ENCODE results near the gene GGCT. TPM values are rescaled to one million over a fixed set of nuclear protein-coding genes. Genes with fewer than 3 reads are reported as not detected.
A peak's percentile ranks its signal among the peaks of the same experiment; 100 is the strongest.

GGCT gene
- total RNA-seq, 8 experiments from 2014 or later, result 31.6 to 71.6 (median 49.3) TPM

DNA sequence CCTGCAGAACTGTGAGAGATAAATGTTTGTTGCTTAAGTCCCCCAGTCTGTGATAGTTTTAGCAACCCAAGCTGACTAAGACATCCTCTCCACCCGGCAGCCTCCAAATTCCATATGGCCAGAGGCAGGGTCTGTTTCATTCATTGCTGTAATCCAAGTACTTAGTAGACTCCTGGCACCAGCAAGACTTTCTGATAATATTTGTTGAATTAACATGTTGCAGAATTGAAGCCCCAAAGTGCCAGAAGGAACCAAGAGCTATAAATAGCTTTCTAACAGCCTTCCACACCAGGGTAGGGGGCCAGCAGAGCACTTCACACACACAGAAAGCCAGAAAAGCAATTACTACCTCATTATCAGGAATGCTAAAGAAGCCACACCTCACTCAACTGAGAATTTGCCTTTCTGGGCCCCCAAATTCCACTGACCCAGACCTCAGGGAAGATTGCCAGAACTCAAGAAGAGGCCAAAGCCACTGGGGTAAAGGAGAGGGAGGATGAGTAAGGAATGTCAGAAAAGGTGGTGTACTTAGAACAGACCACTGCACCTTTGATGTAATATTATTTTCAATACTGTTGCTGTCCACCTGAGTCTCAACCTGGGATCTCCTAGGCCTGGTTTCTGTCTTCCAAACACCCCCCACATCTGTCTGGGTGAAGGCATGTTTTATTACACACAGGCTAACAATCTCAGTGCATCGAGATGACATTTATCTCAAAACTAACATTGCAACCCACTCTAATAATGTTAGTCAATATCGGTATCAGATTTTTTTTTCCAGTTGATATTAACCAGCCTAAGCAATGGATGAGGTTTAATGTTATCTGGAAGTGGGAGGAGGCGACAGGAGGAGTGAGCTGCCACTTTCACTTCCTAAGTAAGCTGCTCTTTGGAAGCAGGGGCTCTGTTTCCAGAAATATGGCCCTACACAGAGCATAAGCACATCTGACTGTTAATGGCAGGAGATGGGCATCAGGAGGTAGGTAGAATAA is 31.5 kb downstream of the GGCT start:
- no peak for ATAC-seq (replicated peaks in 6 of 8)
- 72 to 100% (median 88%) methylated on average over 1 to 4 of the region's 4 CpGs; no CpG with 5 or more reads in 4 of the 10 experiments for WGBS, 10 experiments
- Histone ChIP-seq H3K4me3 (no peak overlapping the region), H3K4me1 (replicated peaks in 1 of 2) (peaks cover 33% of the 10 kb centered on the region in 2 donors), H3K27ac (no peak overlapping the region)
- in situ Hi-C loops (cut with MboI; ENCODE audit: low pct_unique_long_range_greater_than_20kb in 2 of 9, low sequenced_read_pairs in 9 of 9, unreplicated experiment in 9 of 9), result no loop called here

DNA sequence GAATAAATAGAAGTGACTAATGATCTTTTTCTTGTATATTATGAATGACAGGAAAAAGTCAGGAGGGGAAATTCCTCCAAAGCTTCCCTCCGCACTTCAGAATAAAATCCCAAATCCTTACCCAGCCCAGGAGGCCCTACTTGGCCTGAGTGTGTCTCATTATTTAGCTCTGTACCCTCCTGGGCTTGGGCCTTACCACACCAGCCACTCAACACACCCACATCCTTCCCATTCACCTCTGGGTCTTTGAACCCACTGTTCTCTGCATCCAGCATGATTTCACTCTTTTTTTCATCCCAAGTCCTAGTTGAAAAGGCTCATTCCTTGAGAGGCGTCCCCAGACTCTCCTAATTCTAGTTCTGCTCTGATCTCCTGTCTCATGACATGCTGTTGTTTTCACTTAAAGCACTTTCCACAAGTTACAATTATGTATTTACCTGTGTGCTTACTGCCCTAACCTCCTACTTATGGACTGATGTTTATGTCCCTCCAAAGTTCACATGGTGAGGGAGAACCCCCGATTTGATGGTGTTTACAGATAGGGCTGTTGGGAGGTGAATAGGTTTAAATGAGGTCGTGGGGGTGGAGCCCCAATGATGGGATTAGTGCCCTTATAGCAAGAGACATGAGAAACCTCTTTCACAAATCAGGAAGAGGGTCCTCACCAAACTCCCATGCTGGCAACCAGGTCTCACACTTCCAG is 32.4 kb downstream of the GGCT start:
- no peak for ATAC-seq (replicated peaks in 6 of 8)
- H3K4me1 ChIP-seq (replicated peaks in 1 of 2), result peaks cover 29 to 33% of the 10 kb centered on the region in 2 donors
- in situ Hi-C loops (cut with MboI; ENCODE audit: low pct_unique_long_range_greater_than_20kb in 2 of 9, low sequenced_read_pairs in 9 of 9, unreplicated experiment in 9 of 9), result no loop called here
- no peak overlapping the region for H3K4me3 ChIP-seq
- 64 to 94% (median 80%) methylated on average over 1 to 3 of the region's 4 CpGs; no CpG with 5 or more reads in 1 of the 10 experiments for WGBS, 10 experiments
- no peak overlapping the region for H3K27ac ChIP-seq

DNA sequence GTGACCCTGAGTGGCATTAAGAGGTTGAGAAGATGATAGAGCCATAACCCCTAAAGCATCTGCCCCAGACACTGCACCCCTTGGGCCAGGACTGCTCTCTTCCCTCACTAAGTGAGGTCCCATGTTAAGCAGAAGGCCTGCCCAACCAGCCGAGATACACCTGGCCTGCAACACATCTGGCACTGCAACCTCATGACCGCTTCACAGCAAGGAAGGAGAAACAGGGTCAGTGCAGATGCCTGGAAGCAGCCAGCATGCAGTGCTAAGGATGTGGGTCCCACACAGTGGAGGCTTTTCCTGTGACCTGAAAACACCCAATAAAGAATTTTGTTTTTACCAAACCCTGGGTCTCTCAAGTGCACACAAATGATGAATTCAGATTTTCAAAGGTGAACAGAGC is 33.4 kb downstream of the GGCT start:
- peaks cover 29 to 33% of the 10 kb centered on the region in 2 donors for H3K4me1 ChIP-seq (replicated peaks in 1 of 2)
- H3K27ac ChIP-seq, result peak overlapping the region; percentile 15 to 43
- ATAC-seq (replicated peaks in 6 of 8), result no peak
- in situ Hi-C loops (cut with MboI; ENCODE audit: low pct_unique_long_range_greater_than_20kb in 2 of 9, low sequenced_read_pairs in 9 of 9, unreplicated experiment in 9 of 9), result no loop called here
- WGBS, 10 experiments, result 20 to 40% methylated on average over 1 to 2 of the region's 2 CpGs; no CpG with 5 or more reads in 8 of the 10 experiments
- no peak overlapping the region for H3K4me3 ChIP-seq

DNA sequence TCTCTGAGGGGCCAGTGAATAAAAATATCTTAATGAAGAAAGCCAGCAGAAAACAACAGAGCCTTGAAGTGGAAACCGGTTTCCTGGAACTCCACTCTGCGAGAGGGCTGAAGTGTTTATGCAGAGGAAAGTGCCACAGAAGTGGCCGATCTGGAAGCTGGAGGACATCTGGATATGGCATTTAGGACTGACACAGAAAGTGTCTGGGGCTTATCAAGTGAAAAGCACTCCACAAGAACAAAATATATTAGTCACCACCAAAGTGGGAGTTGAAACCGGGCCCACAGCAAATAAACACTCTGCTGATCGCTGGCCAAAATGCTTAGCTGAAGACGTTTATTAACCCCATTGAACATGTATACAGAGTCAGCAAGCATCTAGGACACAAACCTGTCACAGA is 33.9 kb downstream of the GGCT start:
- peak overlapping the region; percentile 4 to 43 for H3K27ac ChIP-seq
- ATAC-seq (replicated peaks in 6 of 8), result peak in 2 of 8 experiments; percentile 10 to 13
- H3K4me1 ChIP-seq (replicated peaks in 1 of 2), result peaks cover 29 to 33% of the 10 kb centered on the region in 2 donors
- no peak overlapping the region for H3K4me3 ChIP-seq
- in situ Hi-C loops (cut with MboI; ENCODE audit: low pct_unique_long_range_greater_than_20kb in 2 of 9, low sequenced_read_pairs in 9 of 9, unreplicated experiment in 9 of 9), result no loop called here
- 0 to 100% (median 70%) methylated on average over 1 to 6 of the region's 6 CpGs; no CpG with 5 or more reads in 3 of the 10 experiments for WGBS, 10 experiments

DNA sequence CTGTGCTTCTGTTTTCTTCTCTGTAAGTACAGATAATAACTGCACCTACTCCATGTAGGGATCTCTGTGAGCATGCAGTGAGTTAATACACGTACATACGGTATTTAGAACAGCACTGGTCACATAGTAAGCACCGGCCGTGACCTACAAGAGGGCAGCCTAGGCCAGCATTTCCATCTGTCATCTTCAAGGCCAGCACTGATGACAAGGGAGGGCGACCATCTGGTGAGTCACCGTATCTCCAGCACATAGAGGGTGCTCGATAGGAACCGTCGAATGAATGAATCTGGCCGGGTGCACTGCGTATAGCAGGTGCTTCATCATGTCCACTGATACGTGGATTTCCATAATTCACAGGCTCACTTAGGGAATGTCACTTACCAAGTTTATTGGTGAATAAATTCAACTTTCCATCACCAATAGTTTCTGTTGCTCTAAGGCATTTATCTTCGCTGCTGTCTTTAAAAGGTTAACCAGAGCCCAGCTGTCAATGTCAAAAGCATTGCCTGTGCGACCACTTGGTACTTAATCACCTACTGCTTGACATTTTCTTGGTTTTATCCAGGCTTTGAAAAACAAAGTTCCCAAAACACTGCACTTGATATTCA is 34.4 kb downstream of the GGCT start:
- in situ Hi-C loops (cut with MboI; ENCODE audit: low pct_unique_long_range_greater_than_20kb in 2 of 9, low sequenced_read_pairs in 9 of 9, unreplicated experiment in 9 of 9), result no loop called here
- Histone ChIP-seq H3K4me1 (replicated peaks in 1 of 2) (peaks cover 29 to 33% of the 10 kb centered on the region in 2 donors), H3K27ac (peak overlapping the region; percentile 37 to 43), H3K4me3 (no peak overlapping the region)
- WGBS, 10 experiments, result 27 to 72% (median 39%) methylated on average over 1 to 11 of the region's 14 CpGs
- peak in 6 of 8 experiments; percentile 1 to 96 (median 94) for ATAC-seq (replicated peaks in 6 of 8)

DNA sequence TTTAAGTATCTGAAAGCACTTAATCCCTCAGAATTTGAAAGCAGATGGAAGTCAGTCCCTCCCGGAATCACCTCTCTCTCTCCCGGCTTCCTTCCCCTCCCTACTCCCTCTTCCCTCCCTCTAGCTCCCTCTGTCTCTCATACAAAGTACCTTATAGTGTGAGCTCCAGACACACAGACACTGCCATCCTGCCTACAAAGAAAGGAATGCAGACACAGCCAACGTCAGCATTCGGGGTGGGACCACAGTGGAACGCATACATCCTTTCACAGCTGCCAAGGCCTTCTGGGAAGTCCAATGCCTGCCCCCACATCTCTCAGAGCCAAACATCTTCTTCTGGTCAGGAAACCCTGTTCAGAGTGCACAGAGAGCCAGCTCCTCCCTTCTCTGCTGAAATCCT is 35.3 kb downstream of the GGCT start:
- Histone ChIP-seq H3K4me1 (replicated peaks in 1 of 2) (peaks cover 29 to 33% of the 10 kb centered on the region in 2 donors), H3K4me3 (no peak overlapping the region), H3K27ac (peak overlapping the region; percentile 37 to 43)
- ATAC-seq (replicated peaks in 6 of 8), result peak; percentile 59 to 99 (median 80)
- in situ Hi-C loops (cut with MboI; ENCODE audit: low pct_unique_long_range_greater_than_20kb in 2 of 9, low sequenced_read_pairs in 9 of 9, unreplicated experiment in 9 of 9), result no loop called here
- 0 to 23% (median 0%) methylated on average over 1 to 4 of the region's 5 CpGs; no CpG with 5 or more reads in 4 of the 10 experiments for WGBS, 10 experiments

DNA sequence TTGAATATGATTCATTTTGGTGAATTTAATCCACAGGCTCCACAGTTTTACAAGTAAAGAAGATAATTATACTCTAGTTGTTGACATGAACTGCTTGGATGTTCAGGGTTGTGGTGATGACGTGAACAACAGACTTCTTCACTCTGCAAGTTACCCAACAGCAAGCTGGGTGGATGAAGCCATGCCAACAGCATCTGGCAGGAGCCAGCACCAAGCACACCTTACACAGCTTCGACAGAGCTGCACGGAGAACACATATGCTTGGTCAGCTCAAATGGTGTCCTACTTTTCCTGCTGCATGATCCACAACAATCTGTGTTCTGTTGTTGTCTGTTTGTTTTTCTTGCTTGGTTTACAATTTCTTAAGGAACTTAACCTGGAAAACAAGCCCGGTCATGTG is 35.8 kb downstream of the GGCT start:
- no peak for ATAC-seq (replicated peaks in 6 of 8)
- WGBS, 10 experiments, result 0 to 100% (median 88%) methylated on average over 1 to 4 of the region's 4 CpGs; no CpG with 5 or more reads in 3 of the 10 experiments
- in situ Hi-C loops (cut with MboI; ENCODE audit: low pct_unique_long_range_greater_than_20kb in 2 of 9, low sequenced_read_pairs in 9 of 9, unreplicated experiment in 9 of 9), result no loop called here
- Histone ChIP-seq H3K4me3 (no peak overlapping the region), H3K4me1 (replicated peaks in 1 of 2) (peaks cover 29 to 33% of the 10 kb centered on the region in 2 donors), H3K27ac (no peak overlapping the region)

DNA sequence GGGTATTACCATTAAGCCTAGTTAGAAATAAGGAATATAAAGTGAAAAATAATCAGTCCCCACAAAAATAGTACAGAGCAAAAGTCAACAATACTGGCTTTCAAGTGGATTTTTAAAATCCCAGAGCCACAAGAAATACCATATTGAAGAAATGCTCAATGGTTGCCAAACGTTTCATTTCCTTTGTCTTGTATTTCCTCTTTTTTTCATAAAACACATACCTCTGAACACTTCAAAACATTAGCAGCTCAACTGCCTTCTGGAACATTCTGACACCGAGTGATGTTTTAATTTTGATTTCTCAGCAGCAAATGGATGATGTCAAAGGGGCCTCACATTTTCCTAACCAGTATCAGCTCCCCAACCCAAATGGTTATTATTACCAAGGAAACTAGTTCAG is 36.6 kb downstream of the GGCT start:
- in situ Hi-C loops (cut with MboI; ENCODE audit: low pct_unique_long_range_greater_than_20kb in 2 of 9, low sequenced_read_pairs in 9 of 9, unreplicated experiment in 9 of 9), result no loop called here
- ATAC-seq (replicated peaks in 6 of 8), result no peak
- 52 to 100% (median 75%) methylated on average over 1 to 2 of the region's 2 CpGs; no CpG with 5 or more reads in 2 of the 10 experiments for WGBS, 10 experiments
- Histone ChIP-seq H3K4me3 (no peak overlapping the region), H3K27ac (no peak overlapping the region), H3K4me1 (replicated peaks in 1 of 2) (peaks cover 29 to 33% of the 10 kb centered on the region in 2 donors)

DNA sequence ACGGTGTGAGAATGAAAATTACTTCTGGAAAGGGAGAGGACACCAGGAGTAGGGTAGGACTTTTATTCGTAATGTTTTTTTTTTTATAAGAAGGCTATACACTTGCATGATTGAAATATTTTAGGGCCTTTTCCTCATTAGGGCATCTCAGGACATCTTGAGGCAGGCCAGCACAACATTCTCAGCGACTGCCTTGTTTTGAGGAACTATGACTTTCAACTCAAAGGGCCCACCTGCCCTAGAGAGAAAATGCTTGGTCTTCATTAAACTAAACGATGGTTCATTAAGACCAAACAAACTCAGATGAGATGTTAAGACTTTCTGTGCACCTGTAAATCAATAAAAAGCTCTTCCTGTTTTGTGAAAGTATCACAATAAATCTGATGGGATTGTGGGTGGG is 37.4 kb downstream of the GGCT start:
- H3K27ac ChIP-seq, result no peak overlapping the region
- no peak for ATAC-seq (replicated peaks in 6 of 8)
- 69 to 100% (median 83%) methylated on average over 1 to 4 of the region's 4 CpGs; no CpG with 5 or more reads in 1 of the 10 experiments for WGBS, 10 experiments
- in situ Hi-C loops (cut with MboI; ENCODE audit: low pct_unique_long_range_greater_than_20kb in 2 of 9, low sequenced_read_pairs in 9 of 9, unreplicated experiment in 9 of 9), result no loop called here
- no peak overlapping the region for H3K4me3 ChIP-seq
- peaks cover 29 to 33% of the 10 kb centered on the region in 2 donors for H3K4me1 ChIP-seq (replicated peaks in 1 of 2)

DNA sequence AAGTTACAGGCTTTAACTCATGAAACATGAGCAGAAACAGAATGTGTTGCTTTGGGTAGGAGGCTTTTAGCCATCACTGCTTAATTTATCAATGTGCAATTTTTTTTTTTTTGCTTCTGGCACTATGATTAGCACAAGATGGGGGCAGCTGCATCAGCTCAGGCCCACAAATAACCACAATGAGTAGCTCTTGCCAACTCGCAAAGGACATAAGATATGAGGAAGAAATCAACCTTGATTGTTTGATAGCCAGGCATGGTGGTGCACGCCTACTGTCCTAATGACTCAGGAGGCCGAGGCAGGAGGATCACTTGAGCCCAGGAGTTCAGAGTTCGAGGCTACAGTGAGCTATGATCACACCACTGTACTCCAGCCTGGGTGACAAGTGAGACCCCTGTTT is 38.4 kb downstream of the GGCT start:
- no peak overlapping the region for H3K4me3 ChIP-seq
- no peak overlapping the region for H3K27ac ChIP-seq
- H3K4me1 ChIP-seq (replicated peaks in 1 of 2), result peaks cover 23 to 26% of the 10 kb centered on the region in 2 donors
- in situ Hi-C loops (cut with MboI; ENCODE audit: low pct_unique_long_range_greater_than_20kb in 2 of 9, low sequenced_read_pairs in 9 of 9, unreplicated experiment in 9 of 9), result no loop called here
- ATAC-seq (replicated peaks in 6 of 8), result no peak
- WGBS, 10 experiments, result 57 to 100% (median 82%) methylated on average over 1 to 3 of the region's 4 CpGs; no CpG with 5 or more reads in 4 of the 10 experiments

DNA sequence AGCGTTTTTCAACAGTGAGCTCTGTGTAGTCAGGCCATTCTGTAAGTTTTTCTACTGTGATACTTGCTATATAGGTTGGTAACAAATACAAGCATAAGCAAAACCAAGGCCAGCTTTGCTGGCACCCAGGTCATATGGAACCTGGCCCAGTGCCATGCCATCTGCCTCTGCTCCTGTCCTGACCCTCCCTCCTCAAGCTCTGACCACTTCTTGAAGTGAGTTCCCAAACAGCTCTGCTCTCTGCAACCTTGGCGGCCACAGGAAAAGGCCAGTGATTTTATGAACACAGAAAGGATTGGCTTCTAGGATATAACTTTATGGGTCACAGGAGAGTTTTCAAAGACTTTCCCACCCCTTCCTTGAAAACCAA is 38.8 kb downstream of the GGCT start:
- WGBS, 10 experiments, result 34 to 100% (median 87%) methylated on average over 1 to 2 of the region's 2 CpGs
- peaks cover 19 to 21% of the 10 kb centered on the region in 2 donors for H3K4me1 ChIP-seq (replicated peaks in 1 of 2)

DNA sequence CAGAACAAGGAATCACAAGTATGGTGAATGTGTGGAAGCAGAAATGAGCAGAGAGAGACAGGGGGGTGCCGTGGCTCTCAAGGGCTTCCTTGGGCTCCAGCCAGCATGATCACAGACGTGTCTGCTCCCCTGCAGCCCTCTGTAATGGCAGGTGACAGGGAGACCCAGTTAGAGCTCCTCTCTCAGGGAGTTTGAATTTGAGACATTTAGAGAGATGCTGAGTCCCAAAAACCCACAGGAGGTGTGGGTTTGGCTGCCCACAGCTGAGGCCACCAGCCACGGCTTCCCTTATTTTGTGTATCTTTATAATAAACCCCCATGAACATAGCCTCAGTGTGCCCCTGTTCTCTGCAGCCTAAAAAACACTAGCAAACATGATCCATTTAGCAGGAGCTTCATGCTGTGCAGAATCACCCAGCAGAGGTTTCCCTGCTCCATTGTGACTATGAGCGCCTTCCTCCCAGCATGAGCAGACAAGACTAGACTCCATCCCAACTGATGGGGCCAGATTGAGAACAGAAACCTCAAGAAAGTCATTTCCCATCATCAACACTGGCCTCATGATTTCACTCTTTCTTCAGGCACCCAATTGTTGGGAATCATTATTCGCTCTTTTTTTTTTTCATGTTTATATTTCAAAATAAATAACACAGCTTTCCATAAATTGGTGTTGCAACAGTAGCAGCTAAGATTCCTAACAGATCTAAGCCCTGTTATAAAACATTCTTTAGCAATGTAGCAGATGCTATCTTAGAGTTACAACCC is 39.4 kb downstream of the GGCT start:
- no peak overlapping the region for H3K4me3 ChIP-seq
- 86 to 100% (median 94%) methylated on average over 1 to 4 of the region's 5 CpGs; no CpG with 5 or more reads in 3 of the 10 experiments for WGBS, 10 experiments
- in situ Hi-C loops (cut with MboI; ENCODE audit: low pct_unique_long_range_greater_than_20kb in 2 of 9, low sequenced_read_pairs in 9 of 9, unreplicated experiment in 9 of 9), result no loop called here
- peaks cover 14 to 16% of the 10 kb centered on the region in 2 donors for H3K4me1 ChIP-seq (replicated peaks in 1 of 2)
- H3K27ac ChIP-seq, result no peak overlapping the region
- ATAC-seq (replicated peaks in 6 of 8), result peak in 1 of 8 experiments; percentile 2

More for the DNA sequence above, 38.8 kb downstream of the GGCT start:
- no peak for ATAC-seq (replicated peaks in 6 of 8)
- no peak overlapping the region for H3K27ac ChIP-seq
- H3K4me3 ChIP-seq, result no peak overlapping the region
- in situ Hi-C loops (cut with MboI; ENCODE audit: low pct_unique_long_range_greater_than_20kb in 2 of 9, low sequenced_read_pairs in 9 of 9, unreplicated experiment in 9 of 9), result no loop called here

Measured in motor neuron (in vitro differentiated cells).